Fibroblast of upper back skin (primary cell): ENCODE results near the gene RAD50.
A peak's percentile ranks its signal among the peaks of the same experiment; 100 is the strongest.
"Not testable (repeated sequence)": the region's sequence is repeated elsewhere in the genome, so short reads cannot be mapped to it uniquely, and the experiment has no call there.

Source experiments
- DNase-seq: peaks from one replicate; pipeline ENCODE4 v3.0.0-alpha.2; 2013

Gene RAD50

DNA sequence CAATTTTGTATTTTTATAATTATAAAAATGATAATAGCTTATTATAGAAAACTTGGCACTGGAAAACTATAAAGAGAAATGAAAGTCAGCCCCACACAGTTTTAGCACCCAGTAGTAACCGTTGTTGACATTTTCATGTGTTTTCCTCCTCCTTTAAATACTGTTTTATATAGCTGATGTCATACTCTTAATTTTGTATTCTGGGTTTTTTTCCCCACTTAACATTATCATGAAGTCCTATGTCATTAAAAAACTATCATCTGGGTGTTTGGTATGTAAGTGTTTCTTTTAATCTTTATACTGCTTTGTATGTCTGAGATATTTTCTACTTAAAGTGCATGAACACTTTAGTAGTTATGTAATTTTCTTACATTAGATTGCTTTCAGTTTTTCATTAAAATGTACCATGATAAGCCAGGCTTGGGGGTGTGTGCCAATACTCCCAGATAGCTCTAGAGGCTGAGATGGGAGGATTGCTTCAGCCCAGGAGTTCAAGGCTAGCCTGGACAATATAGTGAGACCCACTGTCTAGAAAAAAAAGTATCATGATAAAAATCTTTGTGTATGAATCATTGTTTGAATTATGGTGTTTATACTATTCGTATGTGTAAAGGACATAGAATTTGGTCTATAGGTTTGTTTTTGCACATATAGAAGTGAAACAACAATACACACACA, 2.7 kb downstream of the RAD50 start:
- no peak for DNase-seq

DNA sequence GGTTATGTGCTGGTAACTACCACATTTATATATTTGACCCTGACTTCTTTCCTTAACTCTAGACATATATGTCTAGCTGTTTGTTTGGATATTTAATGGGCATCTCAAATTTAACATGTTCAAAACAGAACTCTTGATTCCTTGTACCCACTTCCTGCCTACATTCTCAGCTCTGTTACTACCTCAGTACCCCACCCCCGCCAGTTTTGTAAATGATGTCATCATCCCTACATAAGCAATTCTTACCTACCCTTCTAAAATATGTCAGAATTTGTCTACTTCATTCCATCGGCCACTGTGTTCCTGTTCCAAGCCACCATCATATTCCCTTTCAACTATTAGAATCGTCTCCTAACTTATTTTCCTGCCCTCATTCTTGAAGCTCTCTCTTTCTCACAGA, 4.8 kb downstream of the RAD50 start:
- DNase-seq: peak; percentile 17

DNA sequence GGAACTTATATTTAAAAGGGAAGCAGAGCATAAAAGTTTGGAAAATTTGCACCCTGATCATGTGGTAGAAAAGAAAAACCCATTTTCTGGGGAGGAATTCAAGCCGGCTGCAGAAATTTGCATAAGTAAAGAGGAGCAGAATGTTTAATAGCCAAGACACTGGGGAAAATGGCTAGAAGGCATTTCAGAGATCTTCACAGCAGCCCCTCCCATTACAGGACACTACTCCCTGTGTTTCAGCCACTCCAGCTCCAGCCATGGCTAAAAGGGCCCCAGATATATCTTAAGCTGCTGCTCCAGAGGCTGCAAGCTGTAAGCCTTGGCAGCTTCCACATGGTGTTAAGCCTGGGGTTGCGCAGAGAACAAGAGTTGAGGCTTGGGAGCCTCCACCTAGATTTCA, 7.8 kb downstream of the RAD50 start:
- not testable (repeated sequence) for DNase-seq

DNA sequence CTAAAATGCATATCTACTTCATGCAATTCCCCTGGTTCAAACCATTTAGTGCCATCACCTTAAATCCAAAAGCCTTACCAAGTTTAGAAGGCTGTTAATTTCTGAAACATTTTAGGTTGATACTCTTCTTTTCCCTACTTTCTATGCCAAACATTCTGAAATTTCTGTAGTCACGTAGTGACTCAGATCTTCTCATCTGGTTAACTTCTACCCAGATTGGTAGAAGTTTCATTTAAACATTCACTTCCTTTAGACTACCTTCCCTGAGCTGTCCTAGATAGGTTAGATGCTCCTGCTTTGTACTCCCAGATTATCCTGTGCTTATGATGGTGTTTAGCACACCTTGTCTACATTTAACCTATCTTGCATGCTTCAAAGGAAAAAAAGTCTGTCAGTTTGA, 9.9 kb downstream of the RAD50 start:
- no peak for DNase-seq

DNA sequence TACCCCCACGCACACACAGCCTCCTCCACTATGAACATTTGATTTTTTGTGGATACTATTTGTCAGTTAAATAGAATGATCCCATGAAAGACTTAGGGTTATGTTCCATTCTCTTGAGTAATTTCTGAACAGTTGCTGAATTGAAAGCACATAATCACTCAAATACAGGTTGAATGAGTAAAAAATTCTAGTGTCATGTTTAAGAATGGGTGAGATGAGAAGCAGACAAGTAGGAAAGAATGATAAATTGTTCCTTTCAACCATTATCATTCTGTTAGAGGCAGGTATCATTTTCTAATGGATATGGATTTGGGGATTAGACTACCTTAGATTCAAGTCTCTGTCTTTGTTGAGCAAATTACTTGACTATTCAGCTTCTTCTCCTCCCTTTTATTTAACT, 19.3 kb downstream of the RAD50 start:
- no peak for DNase-seq

DNA sequence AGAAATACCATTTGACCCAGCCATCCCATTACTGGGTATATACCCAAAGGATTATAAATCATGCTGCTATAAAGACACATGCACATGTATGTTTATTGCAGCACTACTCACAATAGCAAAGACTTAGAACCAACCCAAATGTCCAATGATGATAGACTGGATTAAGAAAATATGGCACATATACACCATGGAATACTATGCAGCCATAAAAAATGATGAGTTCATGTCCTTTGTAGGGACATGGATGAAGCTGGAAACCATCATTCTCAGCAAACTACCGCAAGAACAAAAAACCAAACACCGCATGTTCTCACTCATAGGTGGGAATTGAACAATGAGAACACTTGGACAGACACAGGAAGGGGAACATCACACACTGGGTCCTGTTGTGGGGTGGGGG, 27.8 kb downstream of the RAD50 start:
- not testable (repeated sequence) for DNase-seq

DNA sequence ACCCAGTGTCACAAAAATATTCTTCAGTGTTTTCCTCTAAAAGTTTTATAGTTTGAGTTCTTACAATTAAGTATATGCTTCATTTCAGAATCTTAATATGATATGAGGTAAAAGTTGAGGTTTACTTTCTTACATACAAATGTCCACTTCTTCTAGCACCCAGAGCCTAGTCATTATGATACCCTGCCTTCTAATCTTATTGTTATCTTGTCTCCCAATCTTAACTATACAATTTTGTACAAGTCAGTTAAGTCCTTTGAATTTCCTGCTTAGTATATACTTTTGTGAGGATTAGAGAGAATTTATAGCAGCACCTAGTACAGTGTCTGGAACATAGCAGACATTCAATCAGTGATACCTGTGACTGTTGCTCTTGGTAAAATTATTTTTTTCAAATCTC, 29.3 kb downstream of the RAD50 start:
- no peak for DNase-seq

DNA sequence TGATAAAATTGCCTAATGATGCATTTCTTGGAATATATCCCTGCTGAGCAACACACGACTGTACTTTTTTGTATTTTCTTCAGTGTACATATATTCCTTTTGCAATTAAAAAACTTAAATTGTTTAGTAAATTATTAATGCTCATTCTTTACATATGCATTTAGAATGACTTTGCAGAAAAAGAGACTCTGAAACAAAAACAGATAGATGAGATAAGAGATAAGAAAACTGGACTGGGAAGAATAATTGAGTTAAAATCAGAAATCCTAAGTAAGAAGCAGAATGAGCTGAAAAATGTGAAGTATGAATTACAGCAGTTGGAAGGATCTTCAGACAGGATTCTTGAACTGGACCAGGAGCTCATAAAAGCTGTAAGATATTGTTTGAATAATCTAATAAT, 32.7 kb downstream of the RAD50 start:
- no peak for DNase-seq

DNA sequence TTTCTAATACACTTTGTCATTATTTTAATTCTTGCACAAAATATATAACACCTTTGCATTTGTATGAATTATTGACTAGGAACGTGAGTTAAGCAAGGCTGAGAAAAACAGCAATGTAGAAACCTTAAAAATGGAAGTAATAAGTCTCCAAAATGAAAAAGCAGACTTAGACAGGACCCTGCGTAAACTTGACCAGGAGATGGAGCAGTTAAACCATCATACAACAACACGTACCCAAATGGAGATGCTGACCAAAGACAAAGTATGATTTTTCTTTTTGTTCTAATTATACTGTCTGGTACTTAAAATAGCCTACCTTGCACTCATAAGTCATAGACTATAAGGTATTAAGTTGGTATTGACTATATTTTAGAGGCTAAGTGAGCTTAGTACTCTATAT, 34.4 kb downstream of the RAD50 start:
- peak; percentile 10 for DNase-seq

DNA sequence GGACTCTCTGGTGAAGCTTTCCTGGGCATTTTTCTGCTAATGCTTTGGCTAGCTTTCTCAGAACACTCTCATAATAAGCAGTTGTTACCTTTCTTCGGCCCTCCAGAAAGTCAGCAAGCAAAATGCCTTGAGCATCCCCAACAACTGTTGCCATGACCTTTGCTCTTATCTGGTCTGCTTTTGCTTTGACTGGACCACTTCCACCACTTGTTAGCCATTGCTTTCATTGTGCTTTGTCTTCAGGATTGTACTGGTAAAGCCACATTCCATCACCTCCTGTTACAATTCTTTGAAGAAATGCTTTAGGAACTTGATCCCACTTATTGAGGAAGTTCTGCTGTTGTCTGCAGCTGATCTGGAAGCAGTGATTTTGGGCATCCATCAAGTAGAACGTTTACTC, 35.7 kb downstream of the RAD50 start:
- no peak for DNase-seq

DNA sequence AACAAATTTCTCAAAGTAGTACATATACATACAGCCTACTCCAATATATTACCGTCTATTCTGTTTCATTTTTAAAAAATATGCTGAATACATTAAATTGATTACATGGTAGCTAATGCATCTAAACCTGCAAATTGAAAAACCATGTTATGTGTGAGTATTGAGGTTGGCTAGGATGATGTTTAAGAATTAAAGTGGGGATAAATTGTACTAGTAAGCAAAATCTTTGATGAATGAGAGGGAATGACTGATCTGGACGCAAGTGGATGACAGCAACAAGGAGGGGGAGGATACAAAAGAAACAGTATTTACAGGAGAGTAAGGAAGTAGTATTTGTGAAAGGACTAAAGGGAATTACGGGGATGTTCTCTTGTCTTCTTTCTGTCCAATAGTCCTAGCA, 37.4 kb downstream of the RAD50 start:
- no peak for DNase-seq

DNA sequence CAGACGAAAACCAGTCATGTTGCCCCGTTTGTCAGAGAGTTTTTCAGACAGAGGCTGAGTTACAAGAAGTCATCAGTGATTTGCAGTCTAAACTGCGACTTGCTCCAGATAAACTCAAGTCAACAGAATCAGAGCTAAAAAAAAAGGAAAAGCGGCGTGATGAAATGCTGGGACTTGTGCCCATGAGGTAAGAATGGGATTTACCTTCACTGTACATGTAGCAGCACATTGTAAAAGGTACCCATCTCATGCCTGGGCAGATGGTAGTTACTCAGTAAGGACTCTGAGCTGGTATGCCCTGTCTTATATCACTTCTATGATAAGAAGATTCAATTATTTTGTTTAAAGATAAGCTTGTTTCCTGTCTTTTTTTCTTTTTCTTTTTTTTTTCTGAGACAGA, 38.8 kb downstream of the RAD50 start:
- no peak for DNase-seq

DNA sequence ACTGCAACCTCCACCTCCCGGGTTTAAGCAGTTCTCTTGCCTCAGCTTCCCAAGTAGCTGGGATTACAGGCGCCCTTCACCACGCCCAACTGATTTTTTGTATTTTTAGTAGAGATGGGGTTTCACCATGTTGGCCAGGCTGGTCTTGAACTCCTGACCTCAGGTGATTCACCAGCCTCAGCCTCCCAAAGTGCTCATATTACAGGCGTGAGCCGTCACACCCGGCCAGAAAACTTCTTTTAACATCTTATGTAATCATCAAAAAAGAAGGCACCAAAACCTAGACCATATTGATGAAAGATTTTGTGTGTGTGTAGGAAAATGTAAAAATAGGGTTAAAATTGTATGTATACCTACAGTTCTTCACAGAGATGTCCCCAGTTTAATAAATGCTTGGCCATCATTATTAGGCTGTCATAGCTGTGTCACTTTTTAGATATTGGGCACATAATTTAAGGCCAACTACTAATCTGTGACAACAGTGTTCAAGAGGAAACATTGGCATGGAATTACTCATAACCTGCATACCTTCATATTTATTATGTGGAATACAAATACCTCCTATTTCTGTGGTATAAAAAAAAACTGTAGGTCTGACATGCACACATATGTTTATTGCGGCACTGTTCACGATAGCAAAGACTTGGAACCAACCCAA, 44.4 kb downstream of the RAD50 start:
- peak; percentile 3 for DNase-seq

DNA sequence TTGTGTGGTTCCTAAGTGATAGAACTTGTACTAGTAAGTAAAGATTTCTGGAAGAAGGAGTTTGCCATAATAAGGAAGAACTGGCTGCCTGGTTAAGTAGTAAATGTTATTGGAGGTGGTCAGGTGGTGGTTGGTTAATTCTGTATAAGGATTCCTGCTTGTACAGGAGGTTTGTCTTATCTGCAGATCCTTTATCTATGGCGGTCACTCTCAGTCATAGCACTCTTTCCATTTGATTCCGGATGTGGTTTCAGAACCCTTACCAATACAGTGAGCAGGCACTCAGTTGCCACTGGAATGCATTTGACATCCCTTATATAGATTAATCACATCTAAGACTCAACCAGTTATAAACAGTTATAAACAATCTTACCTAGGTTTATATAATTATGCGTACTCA, 50.3 kb downstream of the RAD50 start:
- DNase-seq: no peak

DNA sequence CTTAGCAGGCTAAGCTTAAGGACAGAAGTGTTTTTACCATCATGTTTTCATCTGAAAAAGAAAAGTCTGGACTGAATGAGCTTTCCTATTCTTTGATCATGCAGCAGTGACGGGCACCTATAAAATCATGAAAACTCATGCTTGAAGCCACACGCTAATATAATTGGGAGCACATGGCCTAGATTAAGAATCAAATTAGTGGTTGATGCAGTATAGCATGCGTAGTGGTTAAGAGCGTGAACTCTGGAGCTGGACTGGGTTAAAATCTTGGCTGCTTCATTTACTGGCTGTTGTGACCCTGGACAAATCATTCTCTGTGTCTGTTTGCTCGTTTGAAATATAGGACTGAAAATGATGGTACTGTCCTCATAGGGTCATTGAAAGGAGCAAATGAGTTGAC, 51.3 kb downstream of the RAD50 start:
- DNase-seq: peak; percentile 2

DNA sequence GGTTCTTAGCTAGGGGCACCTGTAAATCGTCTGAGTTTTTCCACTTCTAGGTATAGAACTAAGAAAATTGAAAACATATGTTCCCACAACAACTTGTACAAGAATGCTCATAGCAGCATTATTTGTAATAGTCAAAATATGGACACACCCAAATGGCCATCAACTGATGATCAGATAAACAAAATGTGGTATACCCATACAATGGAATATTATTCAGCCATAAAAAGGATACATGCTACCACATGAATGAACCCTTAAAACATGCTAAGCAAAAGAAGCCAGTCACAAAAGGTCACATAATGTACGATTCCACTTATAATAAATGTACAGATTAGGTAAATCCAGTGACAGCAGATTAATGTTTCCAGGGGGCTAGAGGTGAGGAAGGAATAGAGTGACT, 55.2 kb downstream of the RAD50 start:
- no peak for DNase-seq

DNA sequence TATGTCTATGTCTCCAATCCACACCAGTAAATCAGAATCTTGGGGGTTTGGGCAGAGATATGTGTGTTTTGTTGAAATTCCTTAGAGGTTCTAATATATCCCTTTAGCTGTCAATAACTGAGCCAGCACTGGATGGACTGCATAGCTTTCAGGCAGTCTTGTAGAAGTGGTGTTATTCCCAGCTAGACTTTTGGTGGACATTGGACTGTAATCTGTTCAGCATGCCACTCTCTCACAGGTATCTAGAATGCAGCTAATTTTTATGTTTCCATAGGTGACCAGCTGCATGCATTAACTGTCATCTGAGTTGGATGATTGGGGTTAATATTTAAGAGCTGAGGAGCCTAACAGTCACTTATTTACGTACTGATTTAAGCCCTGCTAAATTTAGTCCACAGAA, 56.1 kb downstream of the RAD50 start:
- DNase-seq: no peak

DNA sequence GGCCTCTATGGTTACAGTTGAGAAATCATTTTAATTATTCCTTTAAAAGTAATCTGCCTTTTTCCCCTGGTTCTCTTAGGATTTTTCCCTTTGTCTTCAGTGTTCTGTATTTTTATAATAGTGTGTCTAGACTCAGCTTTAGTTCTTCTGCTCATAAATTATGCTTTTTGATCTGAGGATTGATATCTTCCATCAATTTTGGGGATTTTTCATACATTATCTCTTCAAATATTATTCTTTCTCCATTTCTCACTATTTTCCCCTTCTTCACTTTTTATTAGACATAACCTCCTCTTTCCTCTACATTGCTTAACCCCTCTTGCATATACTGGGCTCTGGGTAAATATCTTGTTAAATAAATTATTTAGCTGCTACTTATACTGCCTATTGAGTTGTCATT, 64.9 kb downstream of the RAD50 start:
- no peak for DNase-seq

DNA sequence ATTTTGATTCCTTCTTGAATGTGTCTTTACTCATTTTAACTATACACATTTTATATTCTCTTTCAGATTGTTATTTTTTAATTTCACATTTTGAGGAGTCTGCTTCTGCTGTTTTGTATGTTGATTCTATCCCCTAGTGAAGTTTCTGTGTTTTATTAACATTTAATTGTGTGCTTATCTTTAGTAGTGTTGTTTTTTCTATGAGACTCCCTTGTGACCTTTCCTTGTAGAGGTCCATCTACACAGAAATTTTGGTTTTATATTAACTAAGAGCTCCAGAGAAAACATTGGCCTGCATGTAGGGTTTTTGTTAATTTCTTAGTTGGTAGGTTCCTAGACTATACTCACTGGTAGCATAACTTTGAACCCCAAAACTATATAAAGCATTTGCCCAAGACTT, 65.8 kb downstream of the RAD50 start:
- no peak for DNase-seq

DNA sequence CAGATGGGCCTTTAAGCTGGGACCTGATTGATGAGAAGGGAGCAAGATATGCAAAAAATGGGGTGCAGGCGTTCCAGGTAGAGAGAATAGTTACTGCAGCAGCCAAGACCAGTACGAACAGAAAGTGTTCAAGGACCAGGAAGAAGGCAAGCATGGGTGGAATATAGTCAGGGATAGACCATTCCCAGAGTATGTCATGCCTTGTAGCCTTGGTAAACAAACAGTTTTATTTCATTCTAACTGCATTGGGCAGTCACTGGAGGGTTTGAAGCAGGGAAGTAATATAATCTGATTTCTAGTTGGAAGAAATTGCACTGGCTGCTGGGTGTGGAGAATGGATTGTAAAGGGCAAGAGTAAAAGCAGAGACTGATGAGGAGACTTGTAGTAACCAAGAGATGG, 70.7 kb downstream of the RAD50 start:
- no peak for DNase-seq

DNA sequence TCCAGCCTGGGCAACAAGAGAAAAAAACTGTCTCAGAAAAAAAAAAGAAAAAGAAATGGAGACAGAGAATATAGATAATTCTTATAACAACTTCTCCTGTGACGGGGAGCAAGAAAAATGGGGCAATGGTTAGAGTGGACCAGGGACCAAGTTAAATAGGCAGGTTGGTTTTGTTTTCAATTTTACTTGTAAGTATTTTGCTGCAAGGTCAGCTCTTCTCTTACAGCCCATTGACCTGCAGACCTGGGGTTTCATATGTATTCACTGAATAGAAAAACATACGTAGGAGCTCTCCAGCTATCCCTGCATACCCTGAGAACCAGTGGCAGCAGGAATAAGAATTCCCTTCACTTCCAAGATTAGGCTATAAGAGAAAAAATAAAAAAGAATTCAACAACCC, 72.0 kb downstream of the RAD50 start:
- no peak for DNase-seq

DNA sequence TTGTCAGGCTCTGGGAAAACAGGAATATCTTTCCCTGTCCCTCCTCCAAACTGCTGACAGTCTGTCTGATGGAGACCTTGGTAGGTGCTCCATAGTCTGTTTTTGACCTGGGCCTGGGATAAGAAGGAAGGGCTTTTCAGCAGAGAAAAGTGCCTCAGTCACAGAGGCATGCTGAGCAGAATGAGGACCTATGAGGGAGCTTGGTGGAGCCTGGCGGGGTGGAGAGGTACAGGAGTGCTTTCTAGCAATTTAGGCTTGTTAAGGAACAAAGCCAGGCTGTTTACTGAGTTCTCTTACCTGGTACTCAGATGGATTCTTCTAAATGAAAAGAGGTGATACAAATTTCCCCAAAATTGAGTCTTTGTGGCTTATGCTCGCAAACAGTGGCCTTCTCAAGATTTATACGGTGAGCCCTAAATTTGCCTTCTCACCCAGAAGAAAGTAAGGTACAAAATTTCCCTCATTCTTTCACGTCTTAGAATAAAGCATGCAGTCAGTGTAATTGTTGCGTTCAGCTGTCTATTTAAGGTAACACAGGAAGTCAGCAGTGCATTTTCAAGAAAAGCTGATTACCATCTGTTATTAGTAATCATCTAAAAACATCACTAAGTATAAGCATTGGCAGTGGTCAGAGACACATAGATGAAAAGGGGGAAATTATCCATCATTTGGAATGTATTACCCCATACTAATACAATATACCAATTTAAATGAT, 72.6 kb downstream of the RAD50 start:
- no peak for DNase-seq

DNA sequence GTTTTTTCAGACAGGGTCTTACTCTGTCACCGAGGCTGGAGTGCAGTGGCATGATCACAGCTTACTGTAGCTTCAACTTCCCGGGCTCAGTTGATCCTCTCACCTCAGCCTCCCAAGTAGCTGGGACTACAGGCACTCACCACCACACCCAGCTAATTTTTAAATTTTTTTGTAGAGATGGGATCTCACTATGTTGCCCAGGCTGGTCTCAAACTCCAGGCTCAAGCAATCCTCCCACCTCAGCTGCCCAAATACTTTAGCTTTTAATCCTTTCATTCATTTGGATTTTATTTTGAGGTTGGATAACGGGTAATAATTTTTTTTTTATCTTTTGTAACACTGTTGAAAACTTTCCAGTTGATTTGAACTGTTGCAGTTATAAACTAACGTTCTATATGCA, 76.8 kb downstream of the RAD50 start:
- not testable (repeated sequence) for DNase-seq

DNA sequence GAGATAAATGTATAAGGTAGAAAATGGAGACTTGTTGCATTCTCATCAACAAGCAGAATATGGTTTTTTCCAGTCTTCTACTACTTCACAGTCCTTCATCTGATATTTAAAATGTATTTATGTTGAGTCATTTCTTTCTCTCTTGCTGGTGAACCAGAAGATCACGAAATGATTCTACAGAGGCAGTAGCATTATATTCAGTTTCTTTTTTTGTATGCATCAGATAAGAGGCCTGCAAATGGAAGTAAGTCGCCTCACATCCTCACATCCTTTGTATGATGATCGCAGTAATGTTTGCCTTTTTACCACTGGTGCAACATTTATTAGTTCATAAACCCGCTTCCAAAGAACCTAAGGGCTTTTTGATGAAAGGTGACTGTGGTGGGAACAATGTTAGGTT, 79.1 kb downstream of the RAD50 start:
- DNase-seq: no peak

DNA sequence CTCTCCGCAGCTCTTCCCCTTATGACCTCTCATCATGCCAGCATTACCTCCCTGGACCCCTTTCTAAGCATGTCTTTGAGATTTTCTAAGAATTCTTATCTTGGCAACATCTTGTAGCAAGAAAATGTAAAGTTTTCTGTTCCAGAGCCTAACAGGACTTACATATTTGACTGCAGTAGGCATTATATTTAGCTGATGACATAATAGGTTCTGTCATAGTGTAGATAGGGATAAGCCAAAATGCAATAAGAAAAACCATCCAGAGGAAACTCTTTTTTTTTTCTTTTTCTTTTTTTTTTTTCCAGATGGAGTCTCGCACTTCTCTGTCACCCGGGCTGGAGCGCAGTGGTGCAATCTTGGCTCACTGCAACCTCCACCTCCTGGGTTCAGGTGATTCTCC, 80.5 kb downstream of the RAD50 start:
- DNase-seq: no peak
